Panc1 (cell line): Measurements from ENCODE around the gene KRI1.

Source experiments
- CTCF ChIP-seq: fragments of 450-650 bp; IDR thresholded peaks from 2 replicates; pipeline ENCODE4 v1.5.1; 2017; ENCODE audit warnings: mild to moderate bottlenecking
- POLR2AphosphoS5 ChIP-seq: IDR thresholded peaks from 2 replicates; pipeline ENCODE4 v1.6.1; 2012; ENCODE audit warnings: mild to moderate bottlenecking, low read depth, low read length, moderate library complexity
- REST ChIP-seq, 2 experiments: IDR thresholded peaks; 2 replicates each; pipeline ENCODE4 v1.6.1; 2011 to 2012; ENCODE audit warnings: low read depth in 2 of 2, control low read depth in 1 of 2, low read length in 1 of 2, mild to moderate bottlenecking in 1 of 2, moderate library complexity in 1 of 2; ENCODE audit not compliant: insufficient read depth in 1 of 2
- SIN3A ChIP-seq: IDR thresholded peaks from 2 replicates; pipeline ENCODE4 v1.6.1; 2012; ENCODE audit warnings: low read depth, mild to moderate bottlenecking, low read length, moderate library complexity, borderline replicate concordance; ENCODE audit not compliant: insufficient read depth
- TCF7L2 ChIP-seq: IDR thresholded peaks from 2 replicates; pipeline ENCODE4 v1.6.1; 2011; ENCODE audit warnings: mild to moderate bottlenecking, low read depth, low read length, inconsistent platforms

GRCh38 chr19:10611907-10612306 is 46.1 kb upstream of the KRI1 start:
- no peak for TF ChIP-seq CTCF
- no peak for TF ChIP-seq SIN3A
- no peak for TF ChIP-seq POLR2AphosphoS5
- no peak for TF ChIP-seq REST (IDR thresholded peaks at IDR 0.05; ENCODE audit: insufficient read depth in 1 of 2, low read depth in 2 of 2, low read length in 1 of 2)
- TF ChIP-seq TCF7L2: no peak
